B cell (primary cell): ENCODE results near the gene GZMM. TPM values are rescaled to one million over a fixed set of nuclear protein-coding genes. Genes with fewer than 3 reads are reported as not detected.

Source experiments
- ATAC-seq: fragments of 200-7000 bp; cut with Tn5 transposase; one replicate; pipeline ENCODE4 v1.10.0; 2021; ENCODE audit warnings: low read depth, mild to moderate bottlenecking, moderate number of reproducible peaks, moderate library complexity
- CTCF ChIA-PET: fragments of 350-600 bp; sonication (Branson Sonifier 250); formaldehyde crosslinking; loops from one replicate; lab custom pipeline; 2021; ENCODE audit warnings: antibody characterized with exemption, inconsistent platforms; lab: Charles Lee
- POLR2A ChIA-PET: fragments of 350-600 bp; sonication (Branson Sonifier 250); formaldehyde crosslinking; loops from one replicate; lab custom pipeline; 2021; ENCODE audit warnings: antibody characterized with exemption; lab: Charles Lee
- DNase-seq: peaks from one replicate; pipeline ENCODE4 v3.0.0; 2013
- H2AFZ ChIP-seq: 2 replicates; pipeline ENCODE4 v1.6.1; 2012; ENCODE audit warnings: mild to moderate bottlenecking, low read depth, low read length; ENCODE audit not compliant: insufficient read depth, poor library complexity, severe bottlenecking
- H3K27ac ChIP-seq, 2 donors: 1 replicate in 1 of 2; 2 replicates in 1 of 2; pipeline ENCODE4 v1.5.1; 2012 to 2013; ENCODE audit warnings: low read length in 2 of 2, mild to moderate bottlenecking in 2 of 2, moderate library complexity in 1 of 2
- H3K27me3 ChIP-seq, 4 experiments: fragments of 200-600 bp in 1 of 4; sonication (generic) in 1 of 4; replicated peaks in 1 of 4; 1 replicate in 2 of 4; 2 replicates in 2 of 4; pipeline versions ENCODE4 v1.6.1 to v1.7.0; 2013 to 2016; ENCODE audit warnings: low read length in 3 of 4, mild to moderate bottlenecking in 2 of 4, mixed read lengths in 1 of 4, moderate library complexity in 1 of 4; ENCODE audit not compliant: insufficient read depth in 4 of 4, control insufficient read depth in 3 of 4; ENCODE audit errors: control extremely low read depth in 1 of 4
- H3K36me3 ChIP-seq, 2 experiments: replicated peaks in 1 of 2; 1 replicate in 1 of 2; 2 replicates in 1 of 2; pipeline versions ENCODE4 v1.6.1 to v1.7.1; 2013; ENCODE audit warnings: low read length in 1 of 2; ENCODE audit not compliant: insufficient read depth in 2 of 2, control insufficient read depth in 1 of 2; ENCODE audit errors: control extremely low read depth in 1 of 2, extremely low read depth in 1 of 2
- H3K4me1 ChIP-seq, 2 donors: fragments of 200-600 bp in 1 of 2; sonication (generic) in 1 of 2; 1 replicate in 1 of 2; 2 replicates in 1 of 2; pipeline versions ENCODE4 v1.5.1 to v1.6.1; 2013 to 2017; ENCODE audit warnings: low read length in 2 of 2; ENCODE audit not compliant: control insufficient read depth in 2 of 2, insufficient read depth in 2 of 2
- H3K4me2 ChIP-seq: replicated peaks from 2 replicates; pipeline ENCODE3; 2012; ENCODE audit warnings: mild to moderate bottlenecking, low read depth, low read length; ENCODE audit not compliant: poor library complexity, severe bottlenecking
- H3K4me3 ChIP-seq, 5 experiments: fragments of 200-600 bp in 1 of 5; sonication (generic) in 1 of 5; 1 replicate in 3 of 5; 2 replicates in 2 of 5; pipeline versions ENCODE4 v1.5.1 to v1.7.0; 2011 to 2016; ENCODE audit warnings: low read length in 4 of 5, mild to moderate bottlenecking in 4 of 5, low read depth in 2 of 5, control low read depth in 1 of 5, moderate library complexity in 1 of 5; ENCODE audit not compliant: insufficient read depth in 1 of 5; ENCODE audit errors: control extremely low read depth in 1 of 5, extremely low read depth in 1 of 5
- H3K79me2 ChIP-seq: fragments of 200-600 bp; sonication (generic); one replicate; pipeline ENCODE4 v1.6.0; 2016; ENCODE audit warnings: low read length; ENCODE audit not compliant: control insufficient read depth, insufficient read depth
- H3K9ac ChIP-seq: fragments of 200-600 bp; sonication (generic); 2 replicates; pipeline ENCODE4 v1.6.1; 2017; ENCODE audit warnings: mild to moderate bottlenecking, low read length, moderate library complexity
- H3K9me3 ChIP-seq, 3 donors: one replicate each; pipeline versions ENCODE4 v1.6.1 to v1.7.1; 2013; ENCODE audit warnings: low read length in 2 of 3; ENCODE audit not compliant: control insufficient read depth in 2 of 3, insufficient read depth in 1 of 3; ENCODE audit errors: control extremely low read depth in 1 of 3
- H4K20me1 ChIP-seq: 2 replicates; pipeline ENCODE4 v1.6.0; 2012; ENCODE audit warnings: mild to moderate bottlenecking, low read length; ENCODE audit not compliant: insufficient read depth, control insufficient read depth, poor library complexity, severe bottlenecking
- H3K27ac Mint-ChIP-seq: one replicate; pipeline ENCODE4 v1.8.0; 2021; ENCODE audit warnings: mixed read lengths
- H3K27me3 Mint-ChIP-seq: one replicate; pipeline ENCODE4 v1.8.0; 2021; ENCODE audit warnings: mixed read lengths
- H3K4me1 Mint-ChIP-seq: one replicate; pipeline ENCODE4 v1.8.0; 2021; ENCODE audit warnings: mixed read lengths
- H3K4me3 Mint-ChIP-seq: one replicate; pipeline ENCODE4 v1.8.0; 2021; ENCODE audit warnings: mixed read lengths
- H3K9me3 Mint-ChIP-seq: one replicate; pipeline ENCODE4 v1.8.0; 2022; ENCODE audit warnings: mixed read lengths; ENCODE audit not compliant: insufficient read depth
- CTCF ChIP-seq: fragments of 200-600 bp; IDR thresholded peaks from one replicate; pipeline ENCODE4 v1.8.0; 2022; ENCODE audit warnings: antibody characterized with exemption, mild to moderate bottlenecking
- EZH2 ChIP-seq: IDR thresholded peaks from 2 replicates; pipeline ENCODE4 v1.6.1; 2012; ENCODE audit warnings: borderline replicate concordance, low read depth, mild to moderate bottlenecking, moderate library complexity, low read length; ENCODE audit not compliant: insufficient read depth, poor library complexity, severe bottlenecking
- WGBS: methylation state at CpG from one replicate; pipeline ENCODE4 v1.1.5; 2013; ENCODE audit warnings: missing lambda C conversion rate; ENCODE audit not compliant: insufficient coverage; 5-methylcytosine and 5-hydroxymethylcytosine counted together
- intact Hi-C: fragments of 100-400 bp; cut with micrococcal nuclease; formaldehyde crosslinking; loops from one replicate; pipeline ENCODE4 v1.10.0; 2022
- polyA plus RNA-seq: library from polyadenylated mRNA; depleted of rRNA; stranded (reverse); fragments of >200 nt; gene quantifications from 2 replicates; pipeline ENCODE4 v1.2.3, GENCODE V29; 2012
- total RNA-seq, 2 donors: library from RNA; stranded (reverse); fragments of 120-200 nt in 1 of 2; gene quantifications; 1 replicate in 1 of 2; 2 replicates in 1 of 2; pipeline versions ENCODE4 v1.2.3 to v1.2.4, GENCODE V29; 2013 to 2022

Gene GZMM
- total and polyA plus RNA-seq, 2 donors (not counting 1 experiment from before 2014, with no cell fraction given): 2.1 TPM; not detected in 1

- no peak overlapping the region for H3K4me3 Mint-ChIP-seq
- ChIA-PET POLR2A (interaction anchor here (0.7 kb wide), 2 partner anchors 53 to 463 kb away, joined by 3 read pairs; no protein-coding TSS in a partner anchor), CTCF (interaction anchor here (1.0 to 4.2 kb wide), 6 partner anchors 10 to 152 kb away, joined by 3 to 39 read pairs (median 8); no protein-coding TSS in a partner anchor)
- no peak overlapping the region for H3K27ac Mint-ChIP-seq
- peaks cover 28% of the 10 kb centered on the region for H4K20me1 ChIP-seq
- ATAC-seq (no peak), DNase-seq (no peak)
- H3K9me3 ChIP-seq: peaks cover 0 to 5% (median 0%) of the 10 kb centered on the region in 3 donors
- TF ChIP-seq CTCF (no peak), EZH2 (no peak)
- H3K9me3 Mint-ChIP-seq: no peaks in the 10 kb centered on the region
- 86% methylated on average over 5 of the region's 10 CpGs for WGBS
- peaks cover 0 to 19% of the 10 kb centered on the region in 2 experiments for H3K36me3 ChIP-seq
- H3K27me3 ChIP-seq: peaks cover 0 to 37% (median 13%) of the 10 kb centered on the region in 4 experiments
- H3K4me3 ChIP-seq: no peak overlapping the region
- H3K4me1 ChIP-seq: peaks cover 16 to 17% of the 10 kb centered on the region in 2 donors
- no peak overlapping the region for H3K4me2 ChIP-seq
- no peak overlapping the region for H2AFZ ChIP-seq
- H3K4me1 Mint-ChIP-seq: peaks cover 11% of the 10 kb centered on the region
- no peak overlapping the region for H3K9ac ChIP-seq
- intact Hi-C loops: no loop called here
- H3K79me2 ChIP-seq: no peaks in the 10 kb centered on the region
- peaks cover 12% of the 10 kb centered on the region for H3K27me3 Mint-ChIP-seq
- H3K27ac ChIP-seq: no peak overlapping the region
Measured at GRCh38 chr19:585551-586110, 41.8 kb downstream of the GZMM start.
